RWPE2 (cell line): Measurements from ENCODE around the gene TCAP.

ENCODE experiments used
- ATAC-seq: fragments of 200-7000 bp; cut with Tn5 transposase; 3 replicates; pipeline ENCODE4 v1.9.1; 2021; ENCODE audit warnings: low read depth
- DNase-seq: peaks from one replicate; pipeline ENCODE4 v3.0.0-alpha.2; 2020; ENCODE audit warnings: low spot score
- H3K27ac ChIP-seq: fragments of 450-650 bp; 2 replicates; pipeline ENCODE4 v1.5.1; 2017; ENCODE audit warnings: mild to moderate bottlenecking; ENCODE audit not compliant: poor library complexity, severe bottlenecking
- H3K27me3 ChIP-seq: fragments of 250-450 bp; sonication (Bioruptor Pico); 2 replicates; pipeline ENCODE4 v1.5.1; 2021; ENCODE audit warnings: mild to moderate bottlenecking, moderate library complexity; ENCODE audit not compliant: insufficient read depth, poor library complexity, severe bottlenecking
- H3K36me3 ChIP-seq: fragments of 250-450 bp; sonication (Bioruptor Pico); 2 replicates; pipeline ENCODE4 v1.5.1; 2020; ENCODE audit warnings: low read depth, mild to moderate bottlenecking, moderate library complexity
- H3K4me1 ChIP-seq: fragments of 250-450 bp; sonication (Bioruptor Pico); 2 replicates; pipeline ENCODE4 v1.5.1; 2021; ENCODE audit warnings: mild to moderate bottlenecking, moderate library complexity; ENCODE audit not compliant: insufficient read depth, poor library complexity, severe bottlenecking
- H3K4me3 ChIP-seq: fragments of 250-450 bp; sonication (Bioruptor Pico); 2 replicates; pipeline ENCODE4 v1.5.1; 2021; ENCODE audit warnings: mild to moderate bottlenecking, moderate library complexity; ENCODE audit not compliant: severe bottlenecking
- H3K9me3 ChIP-seq: fragments of 250-450 bp; sonication (Bioruptor Pico); 2 replicates; pipeline ENCODE4 v1.5.1; 2021; ENCODE audit warnings: mild to moderate bottlenecking, moderate library complexity; ENCODE audit not compliant: severe bottlenecking
- CTCF ChIP-seq: fragments of 450-650 bp; IDR thresholded peaks from one replicate; pipeline ENCODE4 v1.5.1; 2017; ENCODE audit warnings: mild to moderate bottlenecking, moderate library complexity; ENCODE audit not compliant: poor library complexity, severe bottlenecking

Gene TCAP

GRCh38 chr17:39666231-39666600 lies 1.1 kb downstream of the TCAP start:
- H3K27ac ChIP-seq = no peak overlapping the region
- H3K27me3 ChIP-seq = peaks cover 4% of the 10 kb centered on the region
- no peaks in the 10 kb centered on the region for H3K36me3 ChIP-seq
- TF ChIP-seq CTCF = no peak
- ATAC-seq (no peak), DNase-seq (no peak)
- H3K9me3 ChIP-seq = no peaks in the 10 kb centered on the region
- no peak overlapping the region for H3K4me3 ChIP-seq
- H3K4me1 ChIP-seq = no peaks in the 10 kb centered on the region

GRCh38 chr17:39666601-39667261 lies 1.6 kb downstream of the TCAP start:
- H3K27me3 ChIP-seq = peaks cover 4% of the 10 kb centered on the region
- DNase-seq = peak; percentile 51
- no peak overlapping the region for H3K27ac ChIP-seq
- no peaks in the 10 kb centered on the region for H3K4me1 ChIP-seq
- no peaks in the 10 kb centered on the region for H3K36me3 ChIP-seq
- no peak overlapping the region for H3K4me3 ChIP-seq
- no peak for ATAC-seq
- no peak for TF ChIP-seq CTCF
- no peaks in the 10 kb centered on the region for H3K9me3 ChIP-seq

GRCh38 chr17:39667262-39667944 lies 2.3 kb downstream of the TCAP start:
- peak; percentile 49 for DNase-seq
- Histone ChIP-seq H3K9me3 (no peaks in the 10 kb centered on the region), H3K27me3 (peaks cover 4% of the 10 kb centered on the region), H3K4me3 (no peak overlapping the region), H3K4me1 (no peaks in the 10 kb centered on the region), H3K36me3 (no peaks in the 10 kb centered on the region), H3K27ac (no peak overlapping the region)
- TF ChIP-seq CTCF = no peak
- no peak for ATAC-seq

- no peaks in the 10 kb centered on the region for H3K36me3 ChIP-seq
- peak within 1 kb of the TSS; percentile 20 for H3K4me3 ChIP-seq
- ATAC-seq = peak; percentile 34; the same call in 1 of the 3 replicates
- peak; percentile 75 for TF ChIP-seq CTCF
- no peak within 1 kb of the TSS for H3K27ac ChIP-seq
- no peaks in the 10 kb centered on the region for H3K4me1 ChIP-seq
- DNase-seq = peak; percentile 44
- H3K27me3 ChIP-seq = peaks cover 4% of the 10 kb centered on the region
- no peaks in the 10 kb centered on the region for H3K9me3 ChIP-seq
Measured at GRCh38 chr17:39667945-39668924, 3.1 kb downstream of the TCAP start, which contains the start of gene PNMT. Gene PNMT (plus strand): TSS chr17:39668453. CDS start chr17:39668476, 23 bp downstream.
